Astrocyte of the spinal cord (primary cell): ENCODE results near the gene SLC5A11.

Source experiments
- DNase-seq: peaks from one replicate; pipeline ENCODE4 v3.0.0; 2011; ENCODE audit warnings: low read depth, low spot score
- H3K4me3 ChIP-seq: 2 replicates; pipeline ENCODE4 v1.5.1; 2011; ENCODE audit warnings: low read depth, mild to moderate bottlenecking, low read length, moderate library complexity
- in situ Hi-C: cut with HindIII; loops from 2 replicates; pipeline ENCODE4 v1.10.0; 2017; ENCODE audit warnings: low sequenced_read_pairs
- TF ChIP-seq, protein P1 (sequence below): IDR thresholded peaks from 2 replicates; pipeline ENCODE4 v1.5.1; 2012; ENCODE audit warnings: low read depth, mild to moderate bottlenecking, low read length, inconsistent platforms

The SLC5A11 gene

DNA sequence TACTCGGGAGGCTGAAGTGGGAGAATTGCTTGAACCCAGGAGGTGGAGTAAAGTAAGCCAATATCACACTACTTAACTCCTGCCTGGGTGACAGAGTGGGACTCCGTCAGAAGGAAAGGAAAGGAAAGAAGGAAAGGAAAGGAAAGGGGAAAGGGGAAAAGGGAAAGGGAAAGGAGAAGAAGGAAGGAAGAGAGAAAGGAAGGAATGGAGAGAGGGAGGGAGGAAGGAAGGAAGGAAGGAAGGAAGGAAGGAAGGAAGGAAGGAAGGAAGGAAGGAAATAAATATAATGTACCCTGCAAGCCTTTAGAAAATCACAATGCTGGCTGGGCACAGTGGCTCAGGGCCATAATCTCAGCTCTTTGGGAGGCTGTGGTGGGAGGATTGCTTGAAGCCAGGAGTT is 27.3 kb downstream of the SLC5A11 start:
- no peak overlapping the region for H3K4me3 ChIP-seq
- TF ChIP-seq, protein P1, sequence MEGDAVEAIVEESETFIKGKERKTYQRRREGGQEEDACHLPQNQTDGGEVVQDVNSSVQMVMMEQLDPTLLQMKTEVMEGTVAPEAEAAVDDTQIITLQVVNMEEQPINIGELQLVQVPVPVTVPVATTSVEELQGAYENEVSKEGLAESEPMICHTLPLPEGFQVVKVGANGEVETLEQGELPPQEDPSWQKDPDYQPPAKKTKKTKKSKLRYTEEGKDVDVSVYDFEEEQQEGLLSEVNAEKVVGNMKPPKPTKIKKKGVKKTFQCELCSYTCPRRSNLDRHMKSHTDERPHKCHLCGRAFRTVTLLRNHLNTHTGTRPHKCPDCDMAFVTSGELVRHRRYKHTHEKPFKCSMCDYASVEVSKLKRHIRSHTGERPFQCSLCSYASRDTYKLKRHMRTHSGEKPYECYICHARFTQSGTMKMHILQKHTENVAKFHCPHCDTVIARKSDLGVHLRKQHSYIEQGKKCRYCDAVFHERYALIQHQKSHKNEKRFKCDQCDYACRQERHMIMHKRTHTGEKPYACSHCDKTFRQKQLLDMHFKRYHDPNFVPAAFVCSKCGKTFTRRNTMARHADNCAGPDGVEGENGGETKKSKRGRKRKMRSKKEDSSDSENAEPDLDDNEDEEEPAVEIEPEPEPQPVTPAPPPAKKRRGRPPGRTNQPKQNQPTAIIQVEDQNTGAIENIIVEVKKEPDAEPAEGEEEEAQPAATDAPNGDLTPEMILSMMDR, result no peak
- no peak for DNase-seq
- in situ Hi-C loops, result no loop called here

DNA sequence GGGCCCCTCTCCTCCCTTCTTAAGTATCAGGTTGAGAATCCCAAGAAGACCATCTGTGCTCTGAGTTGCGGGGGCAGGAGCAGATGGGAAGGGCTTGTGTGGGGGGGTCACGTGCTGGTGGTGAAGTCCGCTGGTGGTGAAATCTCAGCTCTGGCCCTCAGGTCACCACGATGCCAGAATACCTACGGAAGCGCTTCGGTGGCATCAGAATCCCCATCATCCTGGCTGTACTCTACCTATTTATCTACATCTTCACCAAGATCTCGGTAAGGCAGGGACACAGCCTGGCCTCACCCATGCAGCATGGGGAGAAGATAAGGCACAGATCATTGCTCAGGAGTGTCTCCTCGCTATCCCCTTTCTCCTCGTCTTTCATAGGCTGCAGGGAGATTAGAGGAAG is 29.7 kb downstream of the SLC5A11 start:
- TF ChIP-seq, protein P1, result no peak
- in situ Hi-C loops, result no loop called here
- no peak overlapping the region for H3K4me3 ChIP-seq
- DNase-seq, result no peak

DNA sequence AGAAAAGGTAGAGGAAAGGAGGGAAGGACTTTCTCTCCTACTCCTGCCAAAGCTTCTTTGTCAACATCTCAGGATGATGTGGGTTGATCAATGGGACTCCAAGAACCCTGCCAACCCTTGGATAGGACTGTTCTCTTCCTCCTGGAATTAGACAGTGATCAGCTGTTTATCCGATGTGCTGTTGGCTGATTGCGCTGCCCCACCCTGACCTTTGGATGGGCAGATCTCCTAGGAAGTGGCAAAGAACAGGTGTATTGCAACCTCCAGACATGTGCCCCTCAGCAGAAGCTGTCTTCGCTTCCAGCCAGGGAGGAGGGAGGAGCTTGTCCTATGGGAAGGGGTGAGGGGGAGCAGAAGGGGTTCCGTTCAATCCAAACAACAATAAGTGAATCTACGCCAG is 30.5 kb downstream of the SLC5A11 start:
- DNase-seq, result no peak
- TF ChIP-seq, protein P1, result no peak
- in situ Hi-C loops, result no loop called here
- no peak overlapping the region for H3K4me3 ChIP-seq

GRCh38 chr16:24879684-24880083 is 33.9 kb downstream of the SLC5A11 start:
- in situ Hi-C loops, result no loop called here
- H3K4me3 ChIP-seq, result no peak overlapping the region
- no peak for DNase-seq
- TF ChIP-seq, protein P1, result no peak

DNA sequence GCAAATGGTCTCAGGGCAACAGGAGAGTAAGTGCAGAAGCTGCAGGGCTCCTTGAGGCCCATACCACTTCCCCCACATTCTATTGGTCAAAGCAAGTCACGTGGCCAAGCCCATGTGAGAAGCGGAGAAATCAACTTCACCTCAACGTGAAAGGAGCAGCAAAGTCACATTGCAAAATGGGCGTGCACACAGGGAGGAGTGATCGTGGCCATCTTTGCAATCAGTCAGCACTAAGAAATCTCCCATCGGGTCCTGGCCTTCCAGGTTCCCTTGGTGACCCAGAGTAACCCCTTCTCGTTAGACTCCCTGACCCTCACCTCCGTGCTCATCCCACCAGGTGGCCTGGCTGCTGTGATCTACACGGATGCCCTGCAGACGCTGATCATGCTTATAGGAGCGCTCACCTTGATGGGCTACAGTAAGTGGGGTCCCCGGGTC is 38.0 kb downstream of the SLC5A11 start:
- TF ChIP-seq, protein P1, result no peak
- no peak for DNase-seq
- no peak overlapping the region for H3K4me3 ChIP-seq
- in situ Hi-C loops, result no loop called here

DNA sequence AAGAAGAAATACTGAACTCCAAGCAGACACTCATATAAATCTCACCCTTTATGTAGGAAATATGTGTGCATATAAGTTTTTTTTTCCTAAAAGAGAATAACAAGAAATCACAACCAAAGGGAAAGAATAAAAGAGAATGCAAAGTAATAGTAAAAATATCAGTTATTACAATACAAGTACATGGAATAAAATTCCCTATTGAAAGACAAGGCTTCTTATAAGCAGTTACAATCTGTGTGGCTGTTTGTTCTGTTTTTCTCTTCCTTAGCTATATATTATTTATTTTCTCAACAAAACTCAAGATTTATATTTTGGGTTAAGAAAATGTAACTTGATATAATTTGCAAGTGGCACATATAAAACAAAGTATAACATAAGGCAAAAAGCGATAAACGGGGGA is 41.7 kb downstream of the SLC5A11 start:
- in situ Hi-C loops, result no loop called here
- DNase-seq, result no peak
- TF ChIP-seq, protein P1, result no peak
- H3K4me3 ChIP-seq, result no peak overlapping the region

DNA sequence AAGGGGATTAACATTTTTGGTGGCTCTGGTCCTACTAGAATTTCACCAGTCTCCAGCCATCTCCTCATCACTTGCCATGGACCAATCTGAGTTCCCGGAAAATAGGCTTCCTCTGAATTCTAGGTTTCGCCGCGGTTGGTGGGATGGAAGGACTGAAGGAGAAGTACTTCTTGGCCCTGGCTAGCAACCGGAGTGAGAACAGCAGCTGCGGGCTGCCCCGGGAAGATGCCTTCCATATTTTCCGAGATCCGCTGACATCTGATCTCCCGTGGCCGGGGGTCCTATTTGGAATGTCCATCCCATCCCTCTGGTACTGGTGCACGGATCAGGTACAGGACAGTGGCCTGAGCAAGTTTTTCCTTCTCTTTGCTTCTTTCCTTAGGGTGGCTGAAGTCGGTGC is 45.0 kb downstream of the SLC5A11 start:
- TF ChIP-seq, protein P1, result no peak
- DNase-seq, result no peak
- H3K4me3 ChIP-seq, result no peak overlapping the region
- in situ Hi-C loops, result no loop called here
